ENCODE measurements around the gene ZSCAN31.

ZSCAN31 gene

DNA sequence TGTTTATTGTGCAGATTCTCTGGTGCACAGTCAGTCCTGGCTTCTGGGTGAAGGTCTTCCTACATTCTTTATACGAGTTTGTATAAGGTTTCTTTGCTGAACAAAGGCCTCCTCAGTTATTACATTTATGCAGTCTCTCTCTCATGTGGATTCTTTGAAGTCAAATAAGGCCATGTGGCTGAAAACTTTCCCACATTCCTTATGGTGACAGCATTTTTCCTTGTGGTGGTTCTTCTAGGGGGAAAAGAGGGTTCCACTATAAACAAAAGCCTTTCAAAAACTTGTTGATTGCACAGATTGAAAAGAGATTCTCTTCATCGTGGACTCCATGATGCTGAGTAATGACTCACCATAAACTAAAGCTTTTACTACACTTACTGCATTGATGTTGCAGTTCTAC, 44.4 kb upstream of the ZSCAN31 start:
- Histone ChIP-seq H3K79me1 (replicated peaks; ENCODE audit: low read length, poor library complexity, severe bottlenecking) (peaks cover 22% of the 10 kb centered on the region), H3K23ac (ENCODE audit: low read length in 2 of 2) (no peak overlapping the region), H2BK15ac (ENCODE audit: low read depth, poor library complexity, severe bottlenecking) (no peak overlapping the region), H2BK12ac (ENCODE audit: low read length in 2 of 2) (no peak overlapping the region), H3K27me3 (ENCODE audit: control insufficient read depth in 1 of 2, insufficient read depth in 1 of 2, low read length in 2 of 2) (no peaks in the 10 kb centered on the region), H3K14ac (ENCODE audit: low read length in 2 of 2) (no peak overlapping the region), H2BK120ac (ENCODE audit: low read depth, low read length) (no peak overlapping the region), H3K27ac (ENCODE audit: low read length, poor library complexity, severe bottlenecking) (no peak overlapping the region), H3K4me2 (ENCODE audit: low read length, poor library complexity, severe bottlenecking) (no peak overlapping the region), H3K9me3 (ENCODE audit: control insufficient read depth, low read length) (peaks cover 24% of the 10 kb centered on the region), H3K4ac (ENCODE audit: low read depth in 1 of 2, low read length in 2 of 2) (no peak overlapping the region), H2AK5ac (ENCODE audit: low read length, severe bottlenecking) (no peak overlapping the region), H3K9ac (ENCODE audit: low read length) (no peak overlapping the region), H3K36me3 (ENCODE audit: control insufficient read depth in 1 of 2, insufficient read depth in 2 of 2, low read depth in 1 of 2, low read length in 2 of 2) (peaks cover 4 to 58% of the 10 kb centered on the region in 2 experiments), H2AFZ (ENCODE audit: low read depth, low read length) (no peak overlapping the region), H3K4me1 (ENCODE audit: control insufficient read depth, insufficient read depth, low read depth, low read length) (peaks cover 1% of the 10 kb centered on the region), H3K4me3 (ENCODE audit: insufficient read depth in 1 of 2, low read depth in 1 of 2, low read length in 2 of 2) (peak overlapping the region in 1 of 2 experiments; percentile 8), H4K8ac (ENCODE audit: low read length) (no peak overlapping the region), H4K91ac (ENCODE audit: low read length) (no peak overlapping the region), H2BK5ac (ENCODE audit: low read depth, low read length, poor library complexity, severe bottlenecking) (no peak overlapping the region), H3K18ac (ENCODE audit: low read depth in 1 of 2, low read length in 2 of 2) (no peak overlapping the region)
- peak; percentile 41 for DNase-seq
- WGBS: 100% methylated on average over 2 of the region's 2 CpGs

- Histone ChIP-seq H3K4me2 (ENCODE audit: low read length, poor library complexity, severe bottlenecking) (no peak overlapping the region), H3K14ac (ENCODE audit: low read length in 2 of 2) (no peak overlapping the region), H2BK15ac (ENCODE audit: low read depth, poor library complexity, severe bottlenecking) (no peak overlapping the region), H3K36me3 (ENCODE audit: control insufficient read depth in 1 of 2, insufficient read depth in 2 of 2, low read depth in 1 of 2, low read length in 2 of 2) (peaks cover 4 to 53% of the 10 kb centered on the region in 2 experiments), H3K79me1 (replicated peaks; ENCODE audit: low read length, poor library complexity, severe bottlenecking) (peaks cover 22% of the 10 kb centered on the region), H3K4me3 (ENCODE audit: insufficient read depth in 1 of 2, low read depth in 1 of 2, low read length in 2 of 2) (no peak overlapping the region), H2AFZ (ENCODE audit: low read depth, low read length) (no peak overlapping the region), H3K18ac (ENCODE audit: low read depth in 1 of 2, low read length in 2 of 2) (no peak overlapping the region), H2BK5ac (ENCODE audit: low read depth, low read length, poor library complexity, severe bottlenecking) (no peak overlapping the region), H3K27me3 (ENCODE audit: control insufficient read depth in 1 of 2, insufficient read depth in 1 of 2, low read length in 2 of 2) (no peaks in the 10 kb centered on the region), H3K9me3 (ENCODE audit: control insufficient read depth, low read length) (peaks cover 24% of the 10 kb centered on the region), H4K91ac (ENCODE audit: low read length) (no peak overlapping the region), H3K23ac (ENCODE audit: low read length in 2 of 2) (no peak overlapping the region), H3K9ac (ENCODE audit: low read length) (no peak overlapping the region), H2BK120ac (ENCODE audit: low read depth, low read length) (no peak overlapping the region), H3K4ac (ENCODE audit: low read depth in 1 of 2, low read length in 2 of 2) (no peak overlapping the region), H4K8ac (ENCODE audit: low read length) (no peak overlapping the region), H3K4me1 (ENCODE audit: control insufficient read depth, insufficient read depth, low read depth, low read length) (peaks cover 1% of the 10 kb centered on the region), H3K27ac (ENCODE audit: low read length, poor library complexity, severe bottlenecking) (no peak overlapping the region), H2BK12ac (ENCODE audit: low read length in 2 of 2) (no peak overlapping the region), H2AK5ac (ENCODE audit: low read length, severe bottlenecking) (no peak overlapping the region)
- no peak for DNase-seq
Observed at GRCh38 chr6:28378644-28379043, 42.7 kb upstream of the ZSCAN31 start.

GRCh38 chr6:28377879-28378278, 41.9 kb upstream of the ZSCAN31 start:
- H3K23ac ChIP-seq (ENCODE audit: low read length in 2 of 2): no peak overlapping the region
- no peak for DNase-seq
- H3K79me1 ChIP-seq (replicated peaks; ENCODE audit: low read length, poor library complexity, severe bottlenecking): peaks cover 22% of the 10 kb centered on the region
- whole genome bisulfite sequencing: no CpG with 5 or more reads among the region's 1 CpG
- peaks cover 4 to 53% of the 10 kb centered on the region in 2 experiments for H3K36me3 ChIP-seq (ENCODE audit: control insufficient read depth in 1 of 2, insufficient read depth in 2 of 2, low read depth in 1 of 2, low read length in 2 of 2)
- H3K4me3 ChIP-seq (ENCODE audit: insufficient read depth in 1 of 2, low read depth in 1 of 2, low read length in 2 of 2): no peak overlapping the region
- no peak overlapping the region for H2AFZ ChIP-seq (ENCODE audit: low read depth, low read length)
- peaks cover 24% of the 10 kb centered on the region for H3K9me3 ChIP-seq (ENCODE audit: control insufficient read depth, low read length)
- no peaks in the 10 kb centered on the region for H3K27me3 ChIP-seq (ENCODE audit: control insufficient read depth in 1 of 2, insufficient read depth in 1 of 2, low read length in 2 of 2)
- no peak overlapping the region for H3K9ac ChIP-seq (ENCODE audit: low read length)
- no peaks in the 10 kb centered on the region for H3K4me1 ChIP-seq (ENCODE audit: control insufficient read depth, insufficient read depth, low read depth, low read length)
- H2AK5ac ChIP-seq (ENCODE audit: low read length, severe bottlenecking): no peak overlapping the region
- H3K18ac ChIP-seq (ENCODE audit: low read depth in 1 of 2, low read length in 2 of 2): no peak overlapping the region
- no peak overlapping the region for H3K27ac ChIP-seq (ENCODE audit: low read length, poor library complexity, severe bottlenecking)
- no peak overlapping the region for H2BK15ac ChIP-seq (ENCODE audit: low read depth, poor library complexity, severe bottlenecking)
- H3K4me2 ChIP-seq (ENCODE audit: low read length, poor library complexity, severe bottlenecking): no peak overlapping the region
- H4K91ac ChIP-seq (ENCODE audit: low read length): no peak overlapping the region
- no peak overlapping the region for H4K8ac ChIP-seq (ENCODE audit: low read length)
- H3K14ac ChIP-seq (ENCODE audit: low read length in 2 of 2): no peak overlapping the region
- H3K4ac ChIP-seq (ENCODE audit: low read depth in 1 of 2, low read length in 2 of 2): no peak overlapping the region
- H2BK120ac ChIP-seq (ENCODE audit: low read depth, low read length): no peak overlapping the region
- H2BK5ac ChIP-seq (ENCODE audit: low read depth, low read length, poor library complexity, severe bottlenecking): no peak overlapping the region
- no peak overlapping the region for H2BK12ac ChIP-seq (ENCODE audit: low read length in 2 of 2)

DNA sequence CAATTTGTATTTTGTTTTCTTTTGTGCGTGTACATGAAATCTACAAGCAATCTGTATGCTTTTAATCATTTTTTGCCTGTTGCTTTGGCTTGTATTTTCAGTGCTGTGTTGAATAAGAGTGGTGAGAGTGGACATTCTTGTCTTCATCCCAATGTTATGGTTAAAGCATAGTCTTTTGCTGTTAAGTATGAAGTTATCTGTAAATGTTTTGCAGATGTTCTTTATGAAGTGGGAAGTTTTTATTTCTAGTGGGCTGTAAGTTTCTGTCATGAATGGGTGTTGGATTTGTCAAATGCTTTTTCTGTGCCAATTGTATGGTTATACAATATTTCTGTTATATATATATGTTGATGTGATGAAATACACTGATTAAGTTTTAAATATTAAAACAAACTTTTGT, 38.0 kb upstream of the ZSCAN31 start:
- WGBS: 100% methylated on average over 1 of the region's 1 CpG
- Histone ChIP-seq H2BK5ac (ENCODE audit: low read depth, low read length, poor library complexity, severe bottlenecking) (no peak overlapping the region), H3K23ac (ENCODE audit: low read length in 2 of 2) (no peak overlapping the region), H3K9me3 (ENCODE audit: control insufficient read depth, low read length) (peaks cover 11% of the 10 kb centered on the region), H3K27me3 (ENCODE audit: control insufficient read depth in 1 of 2, insufficient read depth in 1 of 2, low read length in 2 of 2) (no peaks in the 10 kb centered on the region), H3K79me1 (replicated peaks; ENCODE audit: low read length, poor library complexity, severe bottlenecking) (peaks cover 5% of the 10 kb centered on the region), H2AFZ (ENCODE audit: low read depth, low read length) (no peak overlapping the region), H3K36me3 (ENCODE audit: control insufficient read depth in 1 of 2, insufficient read depth in 2 of 2, low read depth in 1 of 2, low read length in 2 of 2) (peaks cover 4 to 24% of the 10 kb centered on the region in 2 experiments), H2BK120ac (ENCODE audit: low read depth, low read length) (no peak overlapping the region), H3K18ac (ENCODE audit: low read depth in 1 of 2, low read length in 2 of 2) (no peak overlapping the region), H2BK15ac (ENCODE audit: low read depth, poor library complexity, severe bottlenecking) (no peak overlapping the region), H3K4me1 (ENCODE audit: control insufficient read depth, insufficient read depth, low read depth, low read length) (no peaks in the 10 kb centered on the region), H3K14ac (ENCODE audit: low read length in 2 of 2) (no peak overlapping the region), H3K4ac (ENCODE audit: low read depth in 1 of 2, low read length in 2 of 2) (no peak overlapping the region), H2BK12ac (ENCODE audit: low read length in 2 of 2) (no peak overlapping the region), H3K9ac (ENCODE audit: low read length) (no peak overlapping the region), H3K4me2 (ENCODE audit: low read length, poor library complexity, severe bottlenecking) (no peak overlapping the region), H2AK5ac (ENCODE audit: low read length, severe bottlenecking) (no peak overlapping the region), H4K91ac (ENCODE audit: low read length) (no peak overlapping the region), H3K27ac (ENCODE audit: low read length, poor library complexity, severe bottlenecking) (no peak overlapping the region), H3K4me3 (ENCODE audit: insufficient read depth in 1 of 2, low read depth in 1 of 2, low read length in 2 of 2) (no peak overlapping the region), H4K8ac (ENCODE audit: low read length) (no peak overlapping the region)
- DNase-seq: no peak

Data from mesenchymal stem cell (in vitro differentiated cells and primary cell).